ENCODE data around the gene SPTB.

- TF ChIP-seq YY1 (IDR thresholded peaks at IDR 0.05; ENCODE audit: insufficient read depth, insufficient read length) (no peak), ZNF274 (IDR thresholded peaks at IDR 0.05; ENCODE audit: low read depth, low read length) (no peak), SUZ12 (IDR thresholded peaks at IDR 0.05; ENCODE audit: extremely low read depth, insufficient read depth, insufficient read length) (no peak)
Observed at GRCh38 chr14:64856529-64857445, 22.9 kb downstream of the SPTB start.

Measured in NT2/D1 (cell line).